Left renal pelvis (tissue), 4 donors: ENCODE data around the gene RDX. TPM values are rescaled to one million over a fixed set of nuclear protein-coding genes. Genes with fewer than 3 reads are reported as not detected.
"Not testable (repeated sequence)": the region's sequence is repeated elsewhere in the genome, so short reads cannot be mapped to it uniquely, and the experiment has no call there.

Experiments used
- DNase-seq, 4 donors: peaks; one replicate each; pipeline ENCODE4 v3.0.0-alpha.2; 2013; ENCODE audit warnings: low read depth in 4 of 4, low spot score in 3 of 4
- polyA plus RNA-seq, 4 donors: library from polyadenylated mRNA; unstranded; fragments of 120-200 nt; gene quantifications; one replicate each; pipeline ENCODE4 v1.2.1, GENCODE V29; 2013; ENCODE audit not compliant: insufficient read length in 4 of 4

Gene RDX
- polyA plus RNA-seq, 4 donors: 101 to 196 (median 139) TPM

- DNase-seq: not testable (repeated sequence)
These were observed 15.8 kb downstream of the RDX start for GRCh38 chr11:110280595-110280994.

GRCh38 chr11:110279881-110280280 lies 16.5 kb downstream of the RDX start:
- no peak for DNase-seq

GRCh38 chr11:110272919-110273318 lies 23.5 kb downstream of the RDX start:
- no peak for DNase-seq

DNA sequence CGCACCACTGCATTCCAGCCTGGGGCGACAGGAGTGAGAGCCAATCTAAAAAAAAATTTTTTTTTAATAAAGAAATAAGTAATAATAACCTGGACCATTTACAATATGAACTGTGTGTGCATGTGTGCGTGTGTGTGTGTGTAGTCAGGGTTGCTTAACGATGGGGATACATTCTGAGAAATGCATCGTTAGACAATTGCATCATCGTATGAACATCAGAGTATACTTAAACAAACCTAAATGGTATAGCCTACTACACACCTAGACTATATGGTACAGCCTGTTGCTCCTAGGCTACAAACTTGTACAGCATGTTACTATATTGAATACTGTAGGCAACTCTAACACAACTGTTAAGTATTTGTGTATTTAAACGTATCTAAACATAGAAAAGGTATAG lies 26.4 kb downstream of the RDX start:
- no peak for DNase-seq

- no peak for DNase-seq
These were observed 28.0 kb downstream of the RDX start for GRCh38 chr11:110268441-110268840.

GRCh38 chr11:110262072-110262403 lies 34.4 kb downstream of the RDX start:
- DNase-seq: no peak

GRCh38 chr11:110261195-110262071 lies 35.0 kb downstream of the RDX start:
- DNase-seq: no peak

DNA sequence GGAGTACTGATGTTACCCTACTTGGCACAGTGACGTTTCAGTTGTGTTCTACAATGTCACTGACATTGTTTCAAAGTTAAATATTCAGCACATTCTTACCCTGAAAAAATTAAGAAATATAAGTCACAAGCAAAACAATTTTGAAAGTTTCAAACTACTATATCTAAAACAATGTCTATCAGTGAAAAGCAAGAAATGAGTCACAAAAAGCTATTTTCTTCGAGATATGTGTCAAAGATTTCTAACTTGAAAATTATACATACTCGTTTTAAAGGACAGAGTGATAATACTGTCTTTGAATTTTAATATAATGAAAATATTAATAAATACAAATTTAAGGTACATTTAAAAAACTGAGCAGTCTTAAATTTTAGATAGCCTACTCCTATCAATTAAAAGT lies 42.9 kb downstream of the RDX start:
- DNase-seq: no peak

DNA sequence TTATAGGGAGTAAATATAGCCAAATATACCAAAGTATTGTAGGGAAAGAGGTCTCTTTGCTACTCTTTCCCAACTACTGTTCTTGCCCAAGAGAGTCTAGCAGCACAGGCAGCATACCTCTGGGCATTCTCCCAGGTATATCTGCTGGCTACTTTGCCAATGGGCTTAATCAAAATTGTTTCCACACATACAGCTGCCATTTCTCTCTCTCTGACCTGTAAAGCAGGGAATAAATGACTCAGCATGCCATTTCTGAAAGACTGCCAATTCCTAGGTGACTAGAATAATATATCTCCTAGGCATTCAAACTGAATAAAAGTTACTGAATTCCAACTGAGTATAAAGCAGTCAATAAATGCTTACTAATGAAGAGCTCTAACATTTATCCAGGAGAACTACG lies 44.6 kb downstream of the RDX start:
- DNase-seq: no peak

DNA sequence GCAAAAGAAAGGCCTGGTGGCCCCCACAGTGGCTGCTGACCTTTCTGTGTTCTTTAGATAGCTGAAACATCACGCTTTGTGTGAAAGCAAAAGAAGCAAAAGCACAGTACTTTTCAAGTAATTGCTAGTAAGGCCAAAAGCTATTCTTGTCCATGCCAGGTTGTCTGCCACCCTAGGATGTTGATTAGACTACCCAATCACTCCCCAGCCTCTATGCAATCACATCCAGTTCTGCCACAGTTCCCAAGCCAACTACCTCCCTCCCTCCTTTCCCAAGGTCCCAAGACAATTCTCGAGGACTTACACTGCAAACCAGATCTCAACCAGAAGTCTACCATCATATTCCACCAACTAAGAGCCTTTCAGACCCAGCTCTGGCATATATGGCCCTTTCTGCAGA lies 46.2 kb downstream of the RDX start:
- no peak for DNase-seq

DNA sequence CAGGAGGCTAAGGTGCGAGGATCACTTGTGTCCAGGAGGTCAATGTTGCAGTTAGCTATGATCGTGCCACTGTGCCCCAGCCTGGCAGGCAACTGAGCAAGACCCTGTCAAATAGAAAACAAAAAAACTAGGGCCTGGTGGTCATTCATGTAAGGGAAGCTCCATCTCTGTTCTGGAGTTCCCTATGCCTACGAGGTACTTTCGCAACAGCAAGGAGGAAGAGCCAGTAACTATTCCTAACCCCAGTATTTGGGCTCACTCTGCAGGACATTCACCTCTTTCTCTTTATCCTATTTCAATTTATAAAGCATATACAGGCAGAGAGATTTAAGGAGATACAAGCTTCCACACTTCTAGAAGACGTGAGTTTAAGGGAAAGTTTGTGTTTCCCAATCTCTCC lies 46.6 kb downstream of the RDX start:
- DNase-seq: no peak

- no peak for DNase-seq
These were observed 47.3 kb downstream of the RDX start for GRCh38 chr11:110249066-110249465.

GRCh38 chr11:110243791-110244190 lies 52.6 kb downstream of the RDX start:
- no peak for DNase-seq

- no peak for DNase-seq
These were observed 53.7 kb downstream of the RDX start for GRCh38 chr11:110242746-110243145.

DNA sequence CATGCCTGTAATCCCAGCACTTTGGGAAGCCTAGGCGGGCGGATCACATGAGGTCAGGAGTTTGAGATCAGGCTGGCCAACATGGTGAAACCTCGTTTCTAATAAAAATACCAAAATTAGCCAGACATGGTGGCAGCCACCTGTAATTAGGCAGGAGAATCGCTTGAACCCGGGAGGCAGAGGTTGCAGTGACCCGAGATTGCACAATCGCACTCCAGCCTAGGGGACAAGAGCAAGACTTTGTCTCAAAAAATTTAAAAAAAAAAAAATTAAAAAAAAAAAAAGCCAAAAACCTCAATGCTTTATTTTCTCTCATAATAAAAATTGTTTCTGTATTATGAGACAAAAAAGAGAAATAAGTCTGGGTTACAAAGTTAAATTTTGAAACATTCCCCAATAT lies 54.2 kb downstream of the RDX start:
- no peak for DNase-seq

DNA sequence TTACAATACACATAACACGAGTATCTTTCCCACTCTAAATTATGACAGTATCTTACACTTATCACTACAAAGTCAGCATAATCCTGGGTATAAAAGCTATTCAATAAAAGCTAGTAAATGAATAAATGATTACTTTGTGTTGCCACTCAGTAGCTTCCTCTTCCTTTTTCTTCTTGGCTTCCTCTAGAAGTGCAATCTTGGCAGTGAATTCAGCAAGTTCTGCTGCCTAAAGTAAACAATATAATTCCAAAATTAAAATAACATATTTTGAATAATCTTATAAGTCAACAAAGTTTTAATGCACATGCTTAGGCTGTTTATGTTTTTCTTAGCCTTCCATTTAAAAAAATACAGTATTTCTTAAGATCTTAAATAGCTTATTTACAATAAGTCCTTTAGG lies 60.4 kb downstream of the RDX start:
- no peak for DNase-seq

- no peak for DNase-seq
These were observed 66.0 kb downstream of the RDX start for GRCh38 chr11:110230377-110230776.

DNA sequence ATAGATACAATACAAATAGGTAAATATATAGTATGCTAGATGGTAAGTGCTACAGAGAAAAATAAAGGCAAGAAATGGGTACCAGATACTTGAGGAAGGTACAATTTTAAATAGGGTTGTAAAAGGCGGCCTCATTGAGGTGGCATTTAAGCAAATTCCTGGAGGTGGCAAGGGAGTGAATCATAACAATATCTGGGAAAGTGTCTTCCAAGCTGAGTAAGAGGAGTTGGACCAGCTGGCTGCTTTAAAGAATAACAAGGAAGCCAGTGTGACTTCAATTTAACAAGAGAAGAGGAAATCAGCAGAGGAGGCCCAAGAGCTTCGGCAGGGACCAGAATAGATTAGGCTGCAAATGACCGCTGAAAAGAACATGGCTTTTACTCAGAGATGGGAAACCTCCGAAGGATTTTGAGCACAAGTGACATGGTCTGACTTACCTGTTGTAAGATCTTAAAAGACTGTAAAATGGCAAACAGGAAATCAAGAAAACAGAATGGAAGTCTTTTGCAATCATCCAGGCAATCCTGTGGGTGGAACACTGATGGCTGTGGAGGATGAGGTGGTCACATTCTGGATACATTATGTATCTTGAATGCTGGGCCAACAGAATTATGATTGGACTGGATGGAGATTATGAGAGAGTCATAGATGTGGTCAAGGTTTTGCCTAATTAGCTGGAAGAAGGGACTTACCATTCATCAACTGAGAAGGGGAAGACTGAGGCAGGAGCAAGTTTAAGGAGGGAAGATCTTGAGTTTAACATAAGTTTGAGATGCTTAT lies 77.2 kb downstream of the RDX start:
- no peak for DNase-seq

DNA sequence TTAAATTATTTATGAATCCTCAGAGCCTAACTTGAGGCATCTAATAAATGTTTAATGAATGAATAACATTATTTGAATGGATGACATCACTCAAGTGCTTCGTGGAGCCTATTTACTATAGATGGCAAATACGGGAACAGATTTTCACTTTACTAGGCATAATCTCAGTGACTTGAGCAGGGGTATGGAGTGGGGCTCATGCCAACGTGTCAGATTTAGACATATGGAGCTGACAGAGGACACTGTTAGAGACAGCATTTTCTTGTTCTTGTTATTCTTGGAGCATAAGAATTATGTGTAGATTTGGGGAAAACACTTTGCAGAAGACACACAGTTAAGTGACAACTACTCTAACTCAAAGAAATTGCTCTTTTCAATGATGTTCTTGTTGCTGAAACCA lies 78.5 kb downstream of the RDX start:
- DNase-seq: no peak

DNA sequence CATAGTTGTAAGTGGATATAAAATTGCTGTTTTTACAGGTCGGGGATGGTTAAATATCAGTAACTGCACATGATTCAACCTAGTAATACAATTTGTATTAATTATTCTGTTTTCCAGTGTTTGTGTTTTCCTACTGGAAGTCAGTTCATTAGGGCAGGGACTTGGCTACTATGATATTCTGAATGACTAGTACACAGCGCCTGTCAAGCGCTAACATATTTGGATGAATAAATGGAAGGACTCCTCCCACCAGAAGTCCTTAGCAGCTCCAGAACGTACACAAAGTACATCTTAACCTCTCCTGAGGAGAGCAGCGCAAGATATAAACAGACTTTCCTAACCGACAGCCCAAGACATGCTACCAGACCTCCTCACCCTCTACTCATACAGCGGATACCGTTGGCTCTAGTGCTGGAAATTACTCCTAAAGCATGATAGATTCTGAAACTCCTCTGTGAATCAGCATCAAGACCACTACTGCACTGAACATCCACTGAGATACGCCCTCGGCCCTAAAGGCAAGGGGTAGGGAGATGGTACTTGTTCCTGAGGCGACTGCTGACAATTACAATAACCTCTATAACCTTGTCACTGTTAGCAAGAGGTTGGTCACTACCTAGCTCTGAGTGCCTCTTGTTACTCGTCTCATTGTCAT lies 79.1 kb downstream of the RDX start:
- DNase-seq: no peak

DNA sequence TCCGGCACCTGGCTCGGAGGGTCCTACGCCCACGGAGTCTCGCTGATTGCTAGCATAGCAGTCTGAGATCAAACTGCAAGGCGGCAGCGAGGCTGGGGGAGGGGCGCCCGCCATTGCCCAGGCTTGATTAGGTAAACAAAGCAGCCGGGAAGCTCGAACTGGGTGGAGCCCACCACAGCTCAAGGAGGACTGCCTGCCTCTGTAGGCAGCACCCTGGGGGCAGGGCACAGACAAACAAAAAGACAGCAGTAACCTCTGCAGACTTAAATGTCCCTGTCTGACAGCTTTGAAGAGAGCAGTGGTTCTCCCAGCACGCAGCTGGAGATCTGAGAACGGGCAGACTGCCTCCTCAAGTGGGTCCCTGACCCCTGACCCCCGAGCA lies 87.1 kb downstream of the RDX start:
- DNase-seq: not testable (repeated sequence)
